ENCODE results near the gene USF2.

Gene USF2

GRCh38 chr19:35314858-35315470 is 46.2 kb downstream of the USF2 start:
- no peak overlapping the region for H2AFZ ChIP-seq (ENCODE audit: low read depth, low read length)
- H3K27ac ChIP-seq (ENCODE audit: low read length), result no peak overlapping the region
- H3K9ac ChIP-seq (ENCODE audit: low read length), result no peak overlapping the region
- no peak overlapping the region for H3K4me3 ChIP-seq (ENCODE audit: low read length)
- H3K4me2 ChIP-seq (ENCODE audit: low read length), result no peak overlapping the region
- H3K4me1 ChIP-seq (ENCODE audit: low read length), result peaks cover 24% of the 10 kb centered on the region
- H3K27me3 ChIP-seq (ENCODE audit: low read depth, low read length), result 0 out of 2 replicates have a peak, but pooled peaks cover 5% of the 10 kb centered on the region
- TF ChIP-seq CTCF (IDR thresholded peaks at IDR 0.05; ENCODE audit: low read depth, low read length), result no peak
- TF ChIP-seq EZH2phosphoT487 (IDR thresholded peaks at IDR 0.05; ENCODE audit: low read depth), result no peak
- H3K36me3 ChIP-seq (replicated peaks; ENCODE audit: low read depth, low read length), result no peaks in the 10 kb centered on the region
- H3K9me3 ChIP-seq (ENCODE audit: insufficient read depth, low read length), result no peaks in the 10 kb centered on the region
- H3K79me2 ChIP-seq (ENCODE audit: low read length), result no peaks in the 10 kb centered on the region
- H4K20me1 ChIP-seq (ENCODE audit: insufficient read depth, low read length), result no peaks in the 10 kb centered on the region

- H2AFZ ChIP-seq (ENCODE audit: low read depth, low read length), result no peak overlapping the region
- H3K79me2 ChIP-seq (ENCODE audit: low read length), result no peaks in the 10 kb centered on the region
- H3K4me3 ChIP-seq (ENCODE audit: low read length), result no peak overlapping the region
- H3K27me3 ChIP-seq (ENCODE audit: low read depth, low read length), result 0 out of 2 replicates have a peak, but pooled peaks cover 5% of the 10 kb centered on the region
- no peak overlapping the region for H3K4me2 ChIP-seq (ENCODE audit: low read length)
- TF ChIP-seq EZH2phosphoT487 (IDR thresholded peaks at IDR 0.05; ENCODE audit: low read depth) (no peak), CTCF (IDR thresholded peaks at IDR 0.05; ENCODE audit: low read depth, low read length) (no peak)
- H3K4me1 ChIP-seq (ENCODE audit: low read length), result peaks cover 34% of the 10 kb centered on the region
- H3K9me3 ChIP-seq (ENCODE audit: insufficient read depth, low read length), result no peaks in the 10 kb centered on the region
- H3K9ac ChIP-seq (ENCODE audit: low read length), result no peak overlapping the region
- no peaks in the 10 kb centered on the region for H3K36me3 ChIP-seq (replicated peaks; ENCODE audit: low read depth, low read length)
- no peak overlapping the region for H3K27ac ChIP-seq (ENCODE audit: low read length)
- no peaks in the 10 kb centered on the region for H4K20me1 ChIP-seq (ENCODE audit: insufficient read depth, low read length)
Observed at GRCh38 chr19:35315883-35316282, 47.1 kb downstream of the USF2 start.

GRCh38 chr19:35316560-35316959 is 47.8 kb downstream of the USF2 start:
- Histone ChIP-seq H3K9me3 (ENCODE audit: insufficient read depth, low read length) (no peaks in the 10 kb centered on the region), H3K27ac (ENCODE audit: low read length) (no peak overlapping the region), H3K9ac (ENCODE audit: low read length) (no peak overlapping the region), H3K4me2 (ENCODE audit: low read length) (no peak overlapping the region), H3K4me3 (ENCODE audit: low read length) (no peak overlapping the region), H3K36me3 (replicated peaks; ENCODE audit: low read depth, low read length) (no peaks in the 10 kb centered on the region), H3K27me3 (ENCODE audit: low read depth, low read length) (peaks cover 8% of the 10 kb centered on the region; the same call in 1 of the 2 replicates), H3K79me2 (ENCODE audit: low read length) (no peaks in the 10 kb centered on the region), H4K20me1 (ENCODE audit: insufficient read depth, low read length) (no peaks in the 10 kb centered on the region), H2AFZ (ENCODE audit: low read depth, low read length) (no peak overlapping the region), H3K4me1 (ENCODE audit: low read length) (peaks cover 35% of the 10 kb centered on the region)
- no peak for TF ChIP-seq EZH2phosphoT487 (IDR thresholded peaks at IDR 0.05; ENCODE audit: low read depth)
- TF ChIP-seq CTCF (IDR thresholded peaks at IDR 0.05; ENCODE audit: low read depth, low read length), result no peak

- peaks cover 31% of the 10 kb centered on the region for H3K4me1 ChIP-seq (ENCODE audit: low read length)
- H4K20me1 ChIP-seq (ENCODE audit: insufficient read depth, low read length), result no peaks in the 10 kb centered on the region
- H3K4me2 ChIP-seq (ENCODE audit: low read length), result no peak overlapping the region
- H3K9ac ChIP-seq (ENCODE audit: low read length), result no peak overlapping the region
- peaks cover 15% of the 10 kb centered on the region; the same call in 1 of the 2 replicates for H3K27me3 ChIP-seq (ENCODE audit: low read depth, low read length)
- H2AFZ ChIP-seq (ENCODE audit: low read depth, low read length), result no peak overlapping the region
- no peak overlapping the region for H3K27ac ChIP-seq (ENCODE audit: low read length)
- no peak for TF ChIP-seq CTCF (IDR thresholded peaks at IDR 0.05; ENCODE audit: low read depth, low read length)
- TF ChIP-seq EZH2phosphoT487 (IDR thresholded peaks at IDR 0.05; ENCODE audit: low read depth), result no peak
- H3K4me3 ChIP-seq (ENCODE audit: low read length), result no peak overlapping the region
- H3K9me3 ChIP-seq (ENCODE audit: insufficient read depth, low read length), result peaks cover 6% of the 10 kb centered on the region; the same call in 1 of the 2 replicates
- no peaks in the 10 kb centered on the region for H3K36me3 ChIP-seq (replicated peaks; ENCODE audit: low read depth, low read length)
- H3K79me2 ChIP-seq (ENCODE audit: low read length), result no peaks in the 10 kb centered on the region
Observed at GRCh38 chr19:35317464-35318043, 48.8 kb downstream of the USF2 start.
